Ascending aorta (tissue), 2 donors: Measurements from ENCODE around the gene SMOC1. TPM values are rescaled to one million over a fixed set of nuclear protein-coding genes. Genes with fewer than 3 reads are reported as not detected.

ENCODE experiments used
- DNase-seq, 2 donors: peaks; one replicate each; pipeline ENCODE4 v3.0.0-alpha.2; 2019; ENCODE audit warnings: low spot score in 2 of 2
- H3K27ac ChIP-seq, 2 donors: fragments of 200-600 bp; sonication (generic); one replicate each; pipeline ENCODE4 v1.5.1; 2016 to 2017; ENCODE audit warnings: mild to moderate bottlenecking in 1 of 2
- H3K27me3 ChIP-seq: fragments of 200-600 bp; sonication (generic); one replicate; pipeline ENCODE4 v1.5.1; 2017
- H3K36me3 ChIP-seq, 2 donors: fragments of 200-600 bp; sonication (generic); one replicate each; pipeline ENCODE4 v1.5.1; 2016
- H3K4me1 ChIP-seq, 2 donors: fragments of 200-600 bp; sonication (generic); one replicate each; pipeline ENCODE4 v1.5.1; 2016 to 2017; ENCODE audit warnings: mild to moderate bottlenecking in 1 of 2
- H3K4me3 ChIP-seq, 2 donors: fragments of 200-600 bp; sonication (generic); one replicate each; pipeline ENCODE4 v1.5.1; 2016 to 2017; ENCODE audit warnings: mild to moderate bottlenecking in 1 of 2
- H3K9me3 ChIP-seq, 2 donors: fragments of 200-600 bp; sonication (generic); one replicate each; pipeline ENCODE4 v1.5.1; 2016
- CTCF ChIP-seq, 3 experiments: fragments of 200-600 bp in 2 of 3; fragments of 450-650 bp in 1 of 3; sonication (generic) in 2 of 3; IDR thresholded peaks; one replicate each; pipeline ENCODE4 v1.5.1; 2016 to 2019; ENCODE audit warnings: antibody characterized with exemption in 3 of 3, mild to moderate bottlenecking in 1 of 3, moderate library complexity in 1 of 3
- intact Hi-C: fragments of 100-400 bp; cut with DNase I; formaldehyde crosslinking; loops from one replicate; pipeline ENCODE4 v1.15.1; 2023
- total RNA-seq: library from RNA; depleted of rRNA; stranded (reverse); fragments of >200 nt; gene quantifications from one replicate; pipeline ENCODE4 v1.1.0, GENCODE V29; 2016

Gene SMOC1
- total RNA-seq, 1 donor from 2014 or later = 16.6 TPM

DNA sequence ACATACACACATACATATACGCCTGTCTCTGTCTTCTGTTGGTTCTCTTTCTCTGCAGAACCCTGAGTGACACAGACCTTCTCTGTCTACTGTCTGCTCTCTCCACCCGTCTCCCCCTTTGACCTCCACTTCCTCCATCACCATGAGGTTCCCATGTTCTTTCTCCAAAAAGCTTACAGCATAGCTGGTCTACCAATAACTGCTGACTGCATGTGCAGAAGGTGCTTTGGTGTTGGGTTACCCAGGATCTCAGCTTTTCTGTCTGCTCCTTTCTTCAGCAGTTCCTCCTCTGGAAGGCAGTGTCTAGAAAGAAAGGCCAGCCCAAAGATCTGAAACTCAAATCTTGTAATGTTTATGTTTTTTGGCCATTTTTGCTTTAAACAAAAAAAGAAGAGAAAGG, 125.6 kb downstream of the SMOC1 start:
- no peaks in the 10 kb centered on the region for H3K27me3 ChIP-seq
- no peak overlapping the region for H3K27ac ChIP-seq
- no peaks in the 10 kb centered on the region for H3K36me3 ChIP-seq
- DNase-seq = no peak
- no peaks in the 10 kb centered on the region for H3K4me1 ChIP-seq
- no peak overlapping the region for H3K4me3 ChIP-seq
- no peak for TF ChIP-seq CTCF (IDR thresholded peaks at IDR 0.05)
- intact Hi-C loops = no loop called here
- no peaks in the 10 kb centered on the region for H3K9me3 ChIP-seq

DNA sequence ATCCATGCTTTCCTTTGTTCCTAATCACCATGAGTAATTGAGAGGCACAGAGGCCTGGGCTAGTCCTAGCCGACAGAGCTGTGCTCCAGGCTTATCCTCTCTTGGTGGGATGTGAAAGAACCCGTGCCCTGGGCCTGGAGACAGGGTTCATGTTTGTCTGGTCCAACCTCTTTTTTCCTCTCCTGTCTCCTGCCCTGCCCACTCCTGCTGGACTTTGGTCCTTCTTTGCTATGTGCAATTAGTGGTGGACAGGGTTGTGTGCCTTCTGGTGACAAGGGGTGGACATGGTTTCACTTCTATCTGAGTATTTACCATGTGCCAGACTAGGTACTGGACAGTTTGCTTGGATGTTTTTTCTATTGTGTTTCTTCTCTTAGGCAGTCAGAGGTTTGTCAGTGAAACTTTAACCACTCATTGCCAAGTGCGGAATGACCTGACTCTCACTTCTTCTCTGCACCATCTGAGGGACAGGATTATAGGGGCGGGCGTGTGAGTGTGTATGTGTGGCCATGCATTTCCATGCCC, 126.1 kb downstream of the SMOC1 start:
- H3K27ac ChIP-seq = no peak overlapping the region
- DNase-seq = no peak
- H3K9me3 ChIP-seq = no peaks in the 10 kb centered on the region
- H3K4me3 ChIP-seq = no peak overlapping the region
- H3K27me3 ChIP-seq = no peaks in the 10 kb centered on the region
- intact Hi-C loops = no loop called here
- no peak for TF ChIP-seq CTCF (IDR thresholded peaks at IDR 0.05)
- no peaks in the 10 kb centered on the region for H3K4me1 ChIP-seq
- no peaks in the 10 kb centered on the region for H3K36me3 ChIP-seq

GRCh38 chr14:70006699-70007098, 127.5 kb downstream of the SMOC1 start:
- no peak for DNase-seq
- no peak for TF ChIP-seq CTCF (IDR thresholded peaks at IDR 0.05)
- no peaks in the 10 kb centered on the region for H3K4me1 ChIP-seq
- H3K4me3 ChIP-seq = no peak overlapping the region
- intact Hi-C loops = no loop called here
- no peaks in the 10 kb centered on the region for H3K27me3 ChIP-seq
- H3K9me3 ChIP-seq = no peaks in the 10 kb centered on the region
- no peaks in the 10 kb centered on the region for H3K36me3 ChIP-seq
- no peak overlapping the region for H3K27ac ChIP-seq

DNA sequence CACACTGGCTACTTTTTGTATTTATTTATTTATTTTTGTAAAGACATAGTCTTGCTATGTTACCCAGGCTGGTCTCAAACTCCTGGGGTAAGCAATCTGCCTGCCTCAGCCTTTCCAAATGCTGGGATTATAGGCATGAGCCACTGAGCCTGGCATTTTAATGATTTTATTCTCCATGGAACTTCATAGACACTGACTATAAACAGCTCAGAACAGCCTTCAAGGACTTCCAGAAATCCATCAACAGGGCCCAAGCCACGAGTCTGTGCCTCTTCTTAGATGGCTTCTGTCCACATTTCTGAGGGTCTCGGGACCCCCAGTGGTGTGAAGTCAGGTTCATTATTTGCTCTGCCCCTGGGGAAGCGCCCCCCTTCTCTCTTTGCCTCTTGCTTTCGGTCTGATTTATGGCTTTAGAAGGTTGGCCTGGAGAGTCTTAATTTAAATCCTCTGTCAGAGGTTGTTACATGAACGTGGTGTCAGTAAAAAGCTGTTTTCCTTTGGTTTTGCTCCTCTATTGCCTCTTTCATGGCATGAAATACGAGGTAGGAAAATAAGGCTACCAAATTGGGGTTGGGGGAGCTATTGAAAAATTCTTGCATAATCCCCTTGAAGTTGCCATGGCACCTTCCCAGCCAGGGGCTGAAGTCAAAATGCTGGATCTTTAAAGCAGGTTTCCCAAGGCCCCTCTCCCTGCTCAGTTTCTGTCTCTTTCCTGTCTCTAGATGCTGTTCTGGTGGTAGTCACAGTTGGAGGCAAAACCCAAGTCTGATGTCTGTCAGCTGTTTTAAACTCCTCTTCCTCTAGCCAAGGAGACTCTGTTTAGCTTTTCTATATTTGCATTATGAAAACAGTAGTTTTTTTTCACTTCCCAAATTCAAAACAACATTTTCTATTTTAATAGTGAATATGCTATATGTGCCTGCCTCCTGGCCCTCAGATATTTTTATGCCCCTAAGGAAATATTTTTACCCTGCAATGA, 129.4 kb downstream of the SMOC1 start:
- H3K36me3 ChIP-seq = no peaks in the 10 kb centered on the region
- DNase-seq = no peak
- H3K4me3 ChIP-seq = no peak overlapping the region
- no peaks in the 10 kb centered on the region for H3K4me1 ChIP-seq
- H3K9me3 ChIP-seq = no peaks in the 10 kb centered on the region
- H3K27ac ChIP-seq = no peak overlapping the region
- intact Hi-C loops = no loop called here
- no peak for TF ChIP-seq CTCF (IDR thresholded peaks at IDR 0.05)
- no peaks in the 10 kb centered on the region for H3K27me3 ChIP-seq

DNA sequence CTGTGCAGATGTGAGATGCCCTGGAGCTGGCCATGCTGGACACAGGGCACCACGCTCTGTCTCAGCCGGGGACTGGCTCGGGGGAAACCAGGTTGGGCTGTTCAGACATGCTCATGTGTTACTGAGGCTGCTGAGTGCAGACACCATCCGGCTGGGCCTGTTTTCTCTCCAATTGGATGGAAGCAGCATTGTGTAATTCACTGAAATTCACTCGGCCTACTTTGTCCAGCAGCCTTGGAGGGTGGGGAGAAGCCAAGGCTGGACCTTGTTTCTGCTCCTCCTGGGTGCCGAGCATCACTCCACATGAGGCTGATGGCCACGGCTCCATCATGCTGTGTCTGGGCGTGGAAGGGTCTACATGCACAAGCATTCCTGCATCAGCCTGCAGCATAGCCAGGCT, 130.7 kb downstream of the SMOC1 start:
- no peak for TF ChIP-seq CTCF (IDR thresholded peaks at IDR 0.05)
- DNase-seq = no peak
- H3K4me3 ChIP-seq = no peak overlapping the region

More for the DNA sequence above, 130.7 kb downstream of the SMOC1 start:
- Histone ChIP-seq H3K4me1 (no peaks in the 10 kb centered on the region), H3K9me3 (no peaks in the 10 kb centered on the region), H3K27me3 (no peaks in the 10 kb centered on the region), H3K27ac (no peak overlapping the region), H3K36me3 (no peaks in the 10 kb centered on the region)
- intact Hi-C loops = no loop called here
